GM12878 (cell line): Measurements from ENCODE around the gene GTSE1. TPM values are rescaled to one million over a fixed set of nuclear protein-coding genes. Genes with fewer than 3 reads are reported as not detected.

Source experiments
- ATAC-seq: fragments of 200-7000 bp; cut with Tn5 transposase; 3 replicates; pipeline ENCODE4 v1.9.1; 2020; ENCODE audit warnings: mild to moderate bottlenecking, moderate library complexity
- BruUV-seq: library from RNA; stranded (reverse); fragments of 400-500 nt; replicated peaks from 2 replicates; lab custom pipeline; 2021; lab: Mats Ljungman, UMichigan
- CTCF ChIA-PET: fragments of 300-600 bp; sonication (Branson Sonifier 250); formaldehyde crosslinking; extraction: SDS; loops from one replicate; lab custom pipeline; 2021; ENCODE audit warnings: inconsistent platforms; lab: Yijun Ruan, JAX
- POLR2A ChIA-PET: fragments of 350-600 bp; formaldehyde crosslinking; extraction: SDS; loops from one replicate; lab custom pipeline; 2021; ENCODE audit warnings: inconsistent platforms; lab: Charles Lee
- RAD21 ChIA-PET: fragments of 300-600 bp; sonication (Branson Sonifier 250); formaldehyde crosslinking; loops from one replicate; lab custom pipeline; 2023; ENCODE audit warnings: antibody characterized with exemption; ENCODE audit not compliant: unreplicated experiment; lab: Charles Lee
- SMC1A ChIA-PET: fragments of 300-600 bp; sonication (Branson Sonifier 250); formaldehyde crosslinking; loops from one replicate; lab custom pipeline; 2023; ENCODE audit not compliant: unreplicated experiment, uncharacterized antibody; lab: Charles Lee
- DNase-seq: peaks from one replicate; pipeline ENCODE4 v3.0.0-alpha.2; 2011; ENCODE audit warnings: low read depth, low spot score
- FAIRE-seq: peaks from 3 replicates; lab custom pipeline; 2011; peaks lifted over from hg19 to GRCh38; lab: Jason Lieb, UNC
- H2AFZ ChIP-seq: 2 replicates; pipeline ENCODE4 v1.6.0; 2011; ENCODE audit warnings: low read depth, low read length, control low read depth; ENCODE audit not compliant: control insufficient read depth
- H3K27ac ChIP-seq: 2 replicates; pipeline ENCODE4 v1.5.1; 2011; ENCODE audit warnings: control low read depth; ENCODE audit not compliant: control insufficient read depth, insufficient read depth
- H3K27me3 ChIP-seq, 2 experiments: replicated peaks in 1 of 2; 2 replicates each; pipeline versions ENCODE4 v1.6.0 to v1.6.1; 2011; ENCODE audit warnings: low read length in 1 of 2; ENCODE audit not compliant: control insufficient read depth in 2 of 2, insufficient read depth in 2 of 2
- H3K36me3 ChIP-seq, 2 experiments: 2 replicates each; pipeline ENCODE4 v1.5.1; 2011; ENCODE audit warnings: low read length in 1 of 2; ENCODE audit not compliant: control insufficient read depth in 2 of 2, insufficient read depth in 2 of 2
- H3K4me1 ChIP-seq: 2 replicates; pipeline ENCODE4 v1.6.1; 2011; ENCODE audit warnings: mild to moderate bottlenecking, low read length, moderate library complexity, mixed read lengths; ENCODE audit not compliant: control insufficient read depth, insufficient read depth
- H3K4me2 ChIP-seq: 2 replicates; pipeline ENCODE4 v1.6.0; 2011; ENCODE audit warnings: control low read depth; ENCODE audit not compliant: control insufficient read depth, insufficient read depth
- H3K4me3 ChIP-seq: fragments of 200-600 bp; sonication (generic); 2 replicates; pipeline ENCODE4 v1.5.1; 2016
- H3K79me2 ChIP-seq: 2 replicates; pipeline ENCODE4 v1.6.0; 2011; ENCODE audit warnings: low read length; ENCODE audit not compliant: control insufficient read depth, insufficient read depth
- H3K9ac ChIP-seq: 2 replicates; pipeline ENCODE4 v1.8.0; 2011; ENCODE audit warnings: low read length, control low read depth, mixed read lengths; ENCODE audit not compliant: control insufficient read depth, insufficient read depth
- H3K9me3 ChIP-seq: replicated peaks from 3 replicates; pipeline ENCODE4 v1.5.1; 2011; ENCODE audit warnings: mild to moderate bottlenecking, low read length; ENCODE audit not compliant: control insufficient read depth, insufficient read depth
- H4K20me1 ChIP-seq: 2 replicates; pipeline ENCODE4 v1.6.0; 2011; ENCODE audit not compliant: control insufficient read depth, insufficient read depth
- BRCA1 ChIP-seq: IDR thresholded peaks from 2 replicates; pipeline ENCODE4 v1.6.1; 2011; ENCODE audit warnings: low read depth, low read length, improper control_type of control experiment
- CBX3 ChIP-seq: fragments of 200-600 bp; sonication (generic); IDR thresholded peaks from 2 replicates; pipeline ENCODE4 v1.6.1; 2016; ENCODE audit warnings: low read depth, borderline replicate concordance
- DPF2 ChIP-seq: fragments of 450-650 bp; IDR thresholded peaks from 2 replicates; pipeline ENCODE4 v1.6.1; 2017; ENCODE audit warnings: mild to moderate bottlenecking
- E2F8 ChIP-seq: fragments of 450-650 bp; IDR thresholded peaks from 2 replicates; pipeline ENCODE4 v1.6.1; 2018; ENCODE audit warnings: mild to moderate bottlenecking, low read depth, moderate library complexity; ENCODE audit not compliant: partially characterized antibody
- FOXM1 ChIP-seq: IDR thresholded peaks from 2 replicates; pipeline ENCODE4 v1.6.1; 2012; ENCODE audit warnings: low read depth, mild to moderate bottlenecking, inconsistent platforms, low read length, moderate library complexity
- HDAC6 ChIP-seq: fragments of 200-600 bp; sonication (generic); IDR thresholded peaks from one replicate; pipeline ENCODE4 v1.8.0; 2017; ENCODE audit warnings: antibody characterized with exemption; ENCODE audit not compliant: unreplicated experiment
- HDGF ChIP-seq: fragments of 450-650 bp; IDR thresholded peaks from 2 replicates; pipeline ENCODE4 v1.6.1; 2016; ENCODE audit warnings: antibody characterized with exemption
- IKZF2 ChIP-seq, 2 experiments: fragments of 450-650 bp; IDR thresholded peaks; 2 replicates each; pipeline ENCODE4 v1.6.1; 2017; ENCODE audit warnings: mild to moderate bottlenecking in 2 of 2, moderate library complexity in 2 of 2
- MLLT1 ChIP-seq: fragments of 450-650 bp; IDR thresholded peaks from 2 replicates; pipeline ENCODE4 v1.6.1; 2016; ENCODE audit warnings: mild to moderate bottlenecking
- NFYB ChIP-seq: IDR thresholded peaks from 2 replicates; pipeline ENCODE4 v1.6.1; 2011; ENCODE audit warnings: low read depth, mild to moderate bottlenecking, low read length, improper control_type of control experiment, moderate library complexity; ENCODE audit not compliant: insufficient read depth
- POU2F2 ChIP-seq: IDR thresholded peaks from 3 replicates; pipeline ENCODE4 v1.6.1; 2011; ENCODE audit warnings: low read depth, mild to moderate bottlenecking, low read length, borderline replicate concordance
- RELB ChIP-seq: fragments of 450-650 bp; IDR thresholded peaks from 2 replicates; pipeline ENCODE4 v1.6.1; 2017; ENCODE audit warnings: low read depth, mild to moderate bottlenecking, moderate library complexity
- SKIL ChIP-seq: fragments of 450-650 bp; IDR thresholded peaks from 2 replicates; pipeline ENCODE4 v1.6.1; 2017; ENCODE audit warnings: mild to moderate bottlenecking, low read depth, inconsistent platforms; ENCODE audit not compliant: poor library complexity, severe bottlenecking
- SUZ12 ChIP-seq: fragments of 200-600 bp; sonication (generic); IDR thresholded peaks from one replicate; pipeline ENCODE4 v1.6.1; 2018; ENCODE audit warnings: antibody characterized with exemption, mild to moderate bottlenecking; ENCODE audit not compliant: unreplicated experiment
- TBL1XR1 ChIP-seq: IDR thresholded peaks from 2 replicates; pipeline ENCODE4 v1.6.1; 2012; ENCODE audit warnings: low read depth, low read length, improper control_type of control experiment
- ZZZ3 ChIP-seq: IDR thresholded peaks from 2 replicates; pipeline ENCODE4 v1.6.1; 2011; ENCODE audit warnings: low read depth; ENCODE audit not compliant: control insufficient read depth, insufficient read length
- WGBS: methylation state at CpG from one replicate; pipeline ENCODE4 v1.1.6; 2016; ENCODE audit warnings: low lambda C conversion rate; ENCODE audit not compliant: insufficient replicate concordance, insufficient coverage; ENCODE audit errors: missing lambda C conversion rate; 5-methylcytosine and 5-hydroxymethylcytosine counted together
- in situ Hi-C: fragments of 300-500 bp; cut with MboI; formaldehyde crosslinking; loops from 9 replicates; pipeline ENCODE4 v1.14.3; 2018; ENCODE audit warnings: mixed read lengths
- intact Hi-C: fragments of 100-400 bp; cut with micrococcal nuclease; formaldehyde crosslinking; loops from one replicate; pipeline ENCODE4 v1.14.2; 2022; ENCODE audit not compliant: unreplicated experiment
- polyA plus RNA-seq, 11 experiments: library from polyadenylated mRNA; depleted of rRNA in 4 of 11; unstranded in 6 of 11; stranded (reverse) in 5 of 11; fragments of >200 nt; fragmentation: Nextera tagmentation in 4 of 11; fragmentation: Illumina TruSeq in 1 of 11; extraction: Ambion mirVana in 4 of 11; extraction: Trizol in 1 of 11; gene quantifications; 1 replicate in 1 of 11; 2 replicates in 10 of 11; pipeline versions ENCODE4 v1.2.1 to v1.2.3, GENCODE V29; 2011 to 2016; ENCODE audit warnings: inconsistent platforms in 2 of 11, missing spikeins in 2 of 11, low read depth in 1 of 11
- total RNA-seq, 4 experiments: library from RNA; depleted of rRNA in 3 of 4; stranded (reverse); fragments of >200 nt in 3 of 4; fragmentation: Illumina TruSeq in 1 of 4; extraction: Trizol in 1 of 4; gene quantifications; 2 replicates each; pipeline versions ENCODE4 v1.2.1 to v1.2.3, GENCODE V29; 2013 to 2021

GTSE1 gene
- total and polyA plus RNA-seq, 10 of the 15 experiments (the other 5 are each of a cell fraction or from before 2014, with no cell fraction given): 6.6 to 46.2 (median 32.3) TPM

GRCh38 chr22:46360891-46361290 lies 64.2 kb downstream of the GTSE1 start:
- no peak overlapping the region for H2AFZ ChIP-seq
- H3K4me3 ChIP-seq: no peak overlapping the region
- no peaks in the 10 kb centered on the region for H4K20me1 ChIP-seq
- in situ Hi-C loops (no loop called here), intact Hi-C loops (no loop called here)
- CTCF ChIA-PET: no interaction called here
- ATAC-seq (no peak), FAIRE-seq (no peak), DNase-seq (no peak)
- no peak overlapping the region for H3K9ac ChIP-seq
- H3K27ac ChIP-seq: no peak overlapping the region
- WGBS: 88% methylated on average over 10 of the region's 10 CpGs
- SMC1A ChIA-PET: no interaction called here
- H3K4me1 ChIP-seq: no peaks in the 10 kb centered on the region
- no TSS peak for BruUV-seq
- no peaks in the 10 kb centered on the region for H3K9me3 ChIP-seq
- H3K4me2 ChIP-seq: no peak overlapping the region
- no peaks in the 10 kb centered on the region for H3K27me3 ChIP-seq
- peaks cover 4 to 15% of the 10 kb centered on the region in 2 experiments; a peak in 3 of 4 replicates for H3K36me3 ChIP-seq
- RAD21 ChIA-PET: no interaction called here
- H3K79me2 ChIP-seq: no peaks in the 10 kb centered on the region
- POLR2A ChIA-PET: no interaction called here
- TF ChIP-seq NFYB (no peak), SKIL (no peak), TBL1XR1 (no peak), RELB (no peak), ZZZ3 (no peak), DPF2 (no peak), SUZ12 (no peak), BRCA1 (no peak), E2F8 (no peak), POU2F2 (no peak), MLLT1 (no peak), HDGF (no peak), HDAC6 (no peak), CBX3 (no peak), FOXM1 (no peak), IKZF2 (IDR thresholded peaks at IDR 0.05) (no peak)
